Breast epithelium (tissue), 4 donors: ENCODE data around the gene KRTAP4-9. TPM values are rescaled to one million over a fixed set of nuclear protein-coding genes. Genes with fewer than 3 reads are reported as not detected.
A peak's percentile ranks its signal among the peaks of the same experiment; 100 is the strongest.
"Not testable (repeated sequence)": the region's sequence is repeated elsewhere in the genome, so short reads cannot be mapped to it uniquely, and the experiment has no call there.

Experiments
- DNase-seq, 2 donors: peaks; one replicate each; pipeline ENCODE4 v3.0.0-alpha.2; 2019; ENCODE audit warnings: low spot score in 2 of 2
- H3K27ac ChIP-seq, 2 donors: fragments of 200-600 bp; sonication (generic) in 1 of 2; one replicate each; pipeline ENCODE4 v1.5.1; 2016 to 2019; ENCODE audit warnings: mild to moderate bottlenecking in 1 of 2
- H3K27me3 ChIP-seq, 2 donors: fragments of 200-600 bp; sonication (generic) in 1 of 2; one replicate each; pipeline versions ENCODE4 v1.5.1 to v1.6.0; 2017 to 2019; ENCODE audit warnings: control low read depth in 1 of 2, mild to moderate bottlenecking in 1 of 2
- H3K36me3 ChIP-seq: fragments of 200-600 bp; one replicate; pipeline ENCODE4 v1.5.1; 2019
- H3K4me1 ChIP-seq, 2 donors: fragments of 200-600 bp; sonication (generic); one replicate each; pipeline ENCODE4 v1.5.1; 2016 to 2019; ENCODE audit warnings: control low read depth in 1 of 2
- H3K4me3 ChIP-seq, 3 donors: fragments of 200-600 bp; sonication (generic); 1 replicate in 2 of 3; 2 replicates in 1 of 3; pipeline ENCODE4 v1.5.1; 2016 to 2019; ENCODE audit warnings: mild to moderate bottlenecking in 3 of 3, moderate library complexity in 2 of 3
- H3K9me3 ChIP-seq, 2 donors: fragments of 200-600 bp; sonication (generic) in 1 of 2; one replicate each; pipeline ENCODE4 v1.5.1; 2016 to 2019; ENCODE audit warnings: control low read depth in 1 of 2
- CTCF ChIP-seq, 3 donors: fragments of 450-650 bp; IDR thresholded peaks; one replicate each; pipeline ENCODE4 v1.5.1; 2016 to 2017; ENCODE audit warnings: antibody characterized with exemption in 3 of 3, mild to moderate bottlenecking in 3 of 3, moderate library complexity in 3 of 3
- POLR2A ChIP-seq: fragments of 450-650 bp; IDR thresholded peaks from one replicate; pipeline ENCODE4 v1.6.1; 2016; ENCODE audit warnings: antibody characterized with exemption, mild to moderate bottlenecking, moderate library complexity
- POLR2AphosphoS5 ChIP-seq, 3 donors: sonication (generic); formaldehyde crosslinking; IDR thresholded peaks; one replicate each; pipeline ENCODE4 v1.6.1; 2017; ENCODE audit warnings: antibody characterized with exemption in 3 of 3
- intact Hi-C: fragments of 100-400 bp; cut with DNase I; formaldehyde crosslinking; loops from one replicate; pipeline ENCODE4 v1.15.1; 2023; ENCODE audit warnings: low total_unique reads
- total RNA-seq, 3 donors: library from RNA; depleted of rRNA; stranded (reverse); fragments of >200 nt; gene quantifications; one replicate each; pipeline ENCODE4 v1.1.0, GENCODE V29; 2016

KRTAP4-9 gene
- not detected for total RNA-seq

GRCh38 chr17:41105347-41105746, at the start of gene KRTAP4-9:
Gene KRTAP4-9, plus strand, starts transcription at chr17:41105389. Its CDS starts 0 bp downstream, at chr17:41105389.
- H3K4me3 ChIP-seq, intact Hi-C loops, H3K9me3 ChIP-seq, H3K36me3 ChIP-seq, DNase-seq, H3K27me3 ChIP-seq, H3K27ac ChIP-seq, H3K4me1 ChIP-seq: not testable (repeated sequence)

DNA sequence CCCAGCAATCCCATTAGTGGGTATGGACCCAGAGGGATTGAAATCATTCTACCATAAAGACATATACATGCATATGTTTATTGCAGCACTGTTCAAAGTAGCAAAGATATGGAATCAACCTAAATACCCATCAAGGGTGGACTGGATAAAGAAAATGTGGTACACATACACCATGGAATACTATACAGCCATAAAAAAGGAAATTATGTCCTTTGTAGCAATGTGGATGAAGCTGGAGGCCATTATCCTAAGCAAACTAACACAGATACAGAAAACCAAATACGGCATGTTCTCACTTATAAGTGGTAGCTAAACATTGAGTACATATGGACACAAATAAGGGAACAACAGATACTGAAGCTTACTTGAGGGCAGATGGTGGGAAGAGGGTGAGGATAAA, 47.6 kb upstream of the KRTAP4-9 start:
- H3K4me1 ChIP-seq: no peaks in the 10 kb centered on the region
- no peaks in the 10 kb centered on the region for H3K9me3 ChIP-seq
- H3K36me3 ChIP-seq: no peaks in the 10 kb centered on the region
- no peak for TF ChIP-seq POLR2A
- no peak for TF ChIP-seq CTCF (IDR thresholded peaks at IDR 0.05)
- no peak for TF ChIP-seq POLR2AphosphoS5 (IDR thresholded peaks at IDR 0.05)
- no peak overlapping the region for H3K4me3 ChIP-seq
- intact Hi-C loops: no loop called here
- no peaks in the 10 kb centered on the region for H3K27me3 ChIP-seq
- no peak overlapping the region for H3K27ac ChIP-seq
- DNase-seq: no peak

DNA sequence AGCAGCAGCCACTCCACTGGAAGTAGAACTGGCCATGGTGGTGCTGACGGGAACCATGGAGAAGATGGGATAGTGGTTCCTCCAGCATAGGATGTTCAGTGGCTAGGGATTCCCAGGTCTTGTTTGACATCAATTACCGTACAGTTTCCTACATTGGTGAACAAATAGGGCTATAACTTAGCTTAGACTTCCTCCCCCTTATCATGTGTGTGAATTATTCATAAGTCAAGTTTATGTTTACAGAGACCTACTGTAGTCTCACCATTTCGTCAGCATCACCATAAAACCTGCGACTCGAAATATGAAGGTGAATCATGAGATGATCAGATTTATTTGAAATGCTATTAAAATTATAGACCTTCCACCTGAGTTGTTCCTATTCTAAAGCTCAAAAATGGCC, 46.4 kb upstream of the KRTAP4-9 start:
- TF ChIP-seq POLR2AphosphoS5 (IDR thresholded peaks at IDR 0.05): no peak
- TF ChIP-seq CTCF (IDR thresholded peaks at IDR 0.05): no peak
- no peak for TF ChIP-seq POLR2A
- Histone ChIP-seq H3K4me3 (no peak overlapping the region), H3K27ac (no peak overlapping the region), H3K4me1 (no peaks in the 10 kb centered on the region), H3K27me3 (no peaks in the 10 kb centered on the region), H3K36me3 (no peaks in the 10 kb centered on the region), H3K9me3 (no peaks in the 10 kb centered on the region)
- no peak for DNase-seq
- intact Hi-C loops: loop anchor here (2.0 kb wide), 1 partner anchor 34 kb away; no protein-coding TSS in a partner anchor

DNA sequence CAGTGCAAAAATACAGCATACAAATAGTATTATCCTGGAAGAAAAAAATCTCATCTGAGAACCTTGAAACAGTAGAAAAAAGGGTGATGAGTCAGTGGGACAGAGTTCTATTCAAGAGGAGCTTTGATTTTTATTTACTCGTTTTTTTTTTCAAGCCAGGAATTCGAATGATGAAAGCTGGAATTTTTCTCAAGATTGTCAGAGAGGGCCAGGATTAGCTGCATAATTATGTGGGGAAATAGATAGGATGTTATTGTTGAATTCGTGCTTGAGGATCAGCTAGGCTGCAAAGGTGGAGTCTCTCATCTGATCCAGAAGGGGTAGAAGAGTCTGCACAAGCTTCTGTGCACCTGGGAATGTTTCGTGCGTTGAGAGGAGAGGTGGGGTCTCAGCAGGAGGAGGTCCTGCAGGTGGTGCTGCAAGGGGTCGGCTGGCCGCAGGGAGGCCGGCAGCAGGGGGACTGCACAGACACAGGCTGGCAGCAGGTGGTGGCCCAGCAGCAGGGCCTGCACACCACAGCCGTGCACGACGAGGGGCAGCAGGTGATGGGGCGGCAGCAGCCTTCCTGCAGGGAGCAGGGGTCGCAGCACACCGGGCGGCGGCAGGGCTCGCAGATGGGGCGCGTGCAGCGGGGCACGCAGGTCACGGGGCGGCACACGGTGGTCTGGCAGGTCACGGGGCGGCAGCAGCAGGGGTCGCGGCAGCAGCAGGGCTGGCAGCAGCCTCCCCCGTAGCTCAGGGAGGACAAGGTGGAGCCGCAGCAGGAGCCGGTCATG, 45.7 kb upstream of the KRTAP4-9 start:
- H3K9me3 ChIP-seq, H3K36me3 ChIP-seq, H3K27ac ChIP-seq, DNase-seq, H3K4me3 ChIP-seq, H3K4me1 ChIP-seq, H3K27me3 ChIP-seq: not testable (repeated sequence)
- intact Hi-C loops: loop anchor here (2.0 kb wide), 1 partner anchor 33 kb away; no protein-coding TSS in a partner anchor

GRCh38 chr17:41060052-41060604, 45.1 kb upstream of the KRTAP4-9 start, which contains the start of gene KRTAP2-3:
Gene KRTAP2-3, minus strand, starts transcription at chr17:41060114. Its CDS starts 64 bp downstream, at chr17:41060050.
- H3K4me1 ChIP-seq: no peaks in the 10 kb centered on the region
- no peak within 1 kb of the TSS for H3K27ac ChIP-seq
- DNase-seq: no peak
- intact Hi-C loops: no loop called here
- no peak within 1 kb of the TSS for H3K4me3 ChIP-seq
- no peaks in the 10 kb centered on the region for H3K36me3 ChIP-seq
- no peaks in the 10 kb centered on the region for H3K9me3 ChIP-seq
- no peaks in the 10 kb centered on the region for H3K27me3 ChIP-seq
- TF ChIP-seq CTCF (IDR thresholded peaks at IDR 0.05) (no peak), POLR2AphosphoS5 (IDR thresholded peaks at IDR 0.05) (no peak), POLR2A (no peak)

DNA sequence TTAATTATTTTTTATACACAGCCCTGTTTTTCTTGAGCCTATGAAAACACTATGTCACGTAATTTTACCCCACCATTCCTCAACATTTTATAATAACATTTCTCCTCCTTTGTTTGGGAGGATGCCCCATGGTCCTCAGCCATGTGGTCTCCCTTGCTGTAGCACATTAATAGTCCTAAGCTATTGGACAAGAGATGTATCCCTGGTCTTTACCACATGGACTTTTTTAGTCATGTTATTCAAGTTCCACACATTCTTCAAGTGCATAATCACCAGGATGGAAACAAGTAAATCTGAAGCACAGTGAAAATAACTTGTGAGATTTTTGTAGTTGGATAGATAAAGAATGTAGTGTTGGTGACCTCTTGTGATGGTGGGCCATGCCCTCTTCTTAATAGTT, 43.2 kb upstream of the KRTAP4-9 start:
- intact Hi-C loops: no loop called here
- Histone ChIP-seq H3K9me3 (no peaks in the 10 kb centered on the region), H3K36me3 (no peaks in the 10 kb centered on the region), H3K27ac (peak overlapping the region in 1 of 2 donors; percentile 25), H3K27me3 (no peaks in the 10 kb centered on the region), H3K4me3 (no peak overlapping the region), H3K4me1 (no peaks in the 10 kb centered on the region)
- no peak for DNase-seq
- TF ChIP-seq CTCF (IDR thresholded peaks at IDR 0.05): no peak
- no peak for TF ChIP-seq POLR2AphosphoS5 (IDR thresholded peaks at IDR 0.05)
- no peak for TF ChIP-seq POLR2A
